H1 (cell line): ENCODE measurements around the gene CIRBP.

Source experiments
- CBX5 ChIP-seq: fragments of 300-800, 300-1000 bp; sonication (generic); IDR thresholded peaks from 2 replicates; pipeline ENCODE4 v1.7.1; 2016; ENCODE audit warnings: antibody characterized with exemption, low read length, low read depth
- GTF2F1 ChIP-seq: IDR thresholded peaks from 2 replicates; pipeline ENCODE4 v1.6.1; 2012; ENCODE audit warnings: low read depth, low read length, improper control_type of control experiment, borderline replicate concordance
- HDAC6 ChIP-seq: IDR thresholded peaks from one replicate; pipeline ENCODE4 v1.7.1; 2012; ENCODE audit warnings: low read depth, mild to moderate bottlenecking, inconsistent platforms, low read length, moderate library complexity
- PHF8 ChIP-seq: fragments of 200-600 bp; sonication (generic); conservative IDR thresholded peaks from 2 replicates; pipeline ENCODE4 v1.7.1; 2012; ENCODE audit warnings: low read depth, mild to moderate bottlenecking, inconsistent platforms, low read length, moderate library complexity
- SP1 ChIP-seq: IDR thresholded peaks from 2 replicates; pipeline ENCODE4 v1.6.1; 2011; ENCODE audit warnings: low read depth, low read length
- TCF12 ChIP-seq: IDR thresholded peaks from 2 replicates; pipeline ENCODE4 v1.6.1; 2011; ENCODE audit warnings: low read depth, mild to moderate bottlenecking, low read length
- TF ChIP-seq, protein P1 (sequence below), 3 experiments: IDR thresholded peaks; 1 replicate in 2 of 3; 2 replicates in 1 of 3; pipeline versions ENCODE4 v1.5.1 to v1.6.1; 2011; ENCODE audit warnings: low read length in 3 of 3, mild to moderate bottlenecking in 3 of 3, inconsistent platforms in 2 of 3, low read depth in 1 of 3, moderate library complexity in 1 of 3; ENCODE audit not compliant: insufficient read depth in 1 of 3; ENCODE audit errors: control extremely low read depth in 1 of 3

DNA sequence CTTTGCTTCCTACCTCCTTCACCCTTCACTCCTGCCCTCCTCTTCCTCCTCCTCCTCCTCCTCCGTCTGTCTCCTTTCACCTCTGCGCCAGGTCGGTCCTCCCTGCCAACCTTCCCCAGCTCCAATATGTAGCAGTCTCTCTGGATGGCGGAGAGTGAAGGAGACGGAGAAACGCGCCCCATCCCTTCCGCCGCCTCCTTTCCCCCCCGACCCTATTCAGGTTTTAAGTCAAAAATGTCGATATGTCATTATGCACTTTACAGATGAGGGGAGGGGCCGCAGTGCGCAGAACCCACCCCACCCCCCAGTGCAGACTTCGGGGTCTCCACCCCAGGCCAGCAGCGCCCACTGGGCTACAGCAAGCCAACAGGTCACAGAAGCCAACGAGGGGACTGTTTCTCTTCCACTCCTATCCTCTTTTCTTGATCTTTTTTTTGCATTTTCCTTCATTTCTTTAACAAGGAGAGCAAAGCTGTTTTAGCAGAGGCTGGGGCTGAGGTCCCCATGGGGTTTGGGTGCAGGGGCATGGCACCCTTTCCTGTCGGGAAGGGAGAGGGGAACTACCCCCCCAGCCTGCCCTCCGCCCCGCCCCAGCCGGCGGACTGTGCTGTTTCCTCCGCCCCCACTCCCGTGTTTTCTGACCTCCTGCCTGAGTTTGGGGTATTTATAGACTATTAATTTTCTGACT, 11.5 kb upstream of the CIRBP start:
- TF ChIP-seq, protein P1, sequence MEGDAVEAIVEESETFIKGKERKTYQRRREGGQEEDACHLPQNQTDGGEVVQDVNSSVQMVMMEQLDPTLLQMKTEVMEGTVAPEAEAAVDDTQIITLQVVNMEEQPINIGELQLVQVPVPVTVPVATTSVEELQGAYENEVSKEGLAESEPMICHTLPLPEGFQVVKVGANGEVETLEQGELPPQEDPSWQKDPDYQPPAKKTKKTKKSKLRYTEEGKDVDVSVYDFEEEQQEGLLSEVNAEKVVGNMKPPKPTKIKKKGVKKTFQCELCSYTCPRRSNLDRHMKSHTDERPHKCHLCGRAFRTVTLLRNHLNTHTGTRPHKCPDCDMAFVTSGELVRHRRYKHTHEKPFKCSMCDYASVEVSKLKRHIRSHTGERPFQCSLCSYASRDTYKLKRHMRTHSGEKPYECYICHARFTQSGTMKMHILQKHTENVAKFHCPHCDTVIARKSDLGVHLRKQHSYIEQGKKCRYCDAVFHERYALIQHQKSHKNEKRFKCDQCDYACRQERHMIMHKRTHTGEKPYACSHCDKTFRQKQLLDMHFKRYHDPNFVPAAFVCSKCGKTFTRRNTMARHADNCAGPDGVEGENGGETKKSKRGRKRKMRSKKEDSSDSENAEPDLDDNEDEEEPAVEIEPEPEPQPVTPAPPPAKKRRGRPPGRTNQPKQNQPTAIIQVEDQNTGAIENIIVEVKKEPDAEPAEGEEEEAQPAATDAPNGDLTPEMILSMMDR (IDR thresholded peaks at IDR 0.05; ENCODE audit: control extremely low read depth in 1 of 3, insufficient read depth in 1 of 3, low read depth in 1 of 3, low read length in 3 of 3) = no peak
- TF ChIP-seq TCF12 (no peak), HDAC6 (no peak), PHF8 (no peak), SP1 (no peak), CBX5 (no peak), GTF2F1 (no peak)
